Sigmoid colon (tissue), 7 donors: ENCODE measurements around the gene SHF. TPM values are rescaled to one million over a fixed set of nuclear protein-coding genes. Genes with fewer than 3 reads are reported as not detected.

Experiments
- DNase-seq: peaks from one replicate; pipeline ENCODE4 v3.0.0-alpha.2; 2019
- H3K27ac ChIP-seq, 4 donors: fragments of 200-600 bp; sonication (generic); one replicate each; pipeline ENCODE4 v1.5.1; 2016 to 2019; ENCODE audit warnings: mild to moderate bottlenecking in 1 of 4
- H3K27me3 ChIP-seq, 3 donors: fragments of 200-600 bp; sonication (generic); one replicate each; pipeline ENCODE4 v1.5.1; 2019; ENCODE audit warnings: mild to moderate bottlenecking in 1 of 3
- H3K36me3 ChIP-seq, 4 donors: fragments of 200-600 bp; sonication (generic); one replicate each; pipeline ENCODE4 v1.5.1; 2016 to 2019
- H3K4me1 ChIP-seq, 4 donors: fragments of 200-600 bp; sonication (generic); one replicate each; pipeline ENCODE4 v1.5.1; 2017 to 2019
- H3K4me3 ChIP-seq, 4 donors: fragments of 200-600 bp; sonication (generic); one replicate each; pipeline ENCODE4 v1.5.1; 2017 to 2019; ENCODE audit warnings: mild to moderate bottlenecking in 2 of 4, moderate library complexity in 1 of 4
- H3K9me3 ChIP-seq, 4 donors: fragments of 200-600 bp in 3 of 4; sonication (generic) in 3 of 4; one replicate each; pipeline versions ENCODE4 v1.5.1 to v1.6.1; 2013 to 2019
- EP300 ChIP-seq, 4 donors: sonication (generic); formaldehyde crosslinking; IDR thresholded peaks; one replicate each; pipeline ENCODE4 v1.6.1; 2017; ENCODE audit warnings: antibody characterized with exemption in 4 of 4
- POLR2A ChIP-seq, 2 donors: fragments of 450-650 bp; IDR thresholded peaks; one replicate each; pipeline ENCODE4 v1.6.1; 2016; ENCODE audit warnings: antibody characterized with exemption in 2 of 2, mild to moderate bottlenecking in 2 of 2, moderate library complexity in 2 of 2
- POLR2AphosphoS5 ChIP-seq, 4 donors: sonication (generic); formaldehyde crosslinking; IDR thresholded peaks; one replicate each; pipeline ENCODE4 v1.6.1; 2017; ENCODE audit warnings: antibody characterized with exemption in 4 of 4
- WGBS, 2 donors: extraction: QIAGEN DNeasy Blood & Tissue Kit; methylation state at CpG; one replicate each; pipeline ENCODE4 v1.1.7; 2013; 5-methylcytosine and 5-hydroxymethylcytosine counted together
- intact Hi-C: fragments of 100-400 bp; cut with DNase I; formaldehyde crosslinking; loops from one replicate; pipeline ENCODE4 v1.15.1; 2023
- polyA plus RNA-seq, 3 donors: library from polyadenylated mRNA; stranded (reverse); fragments of 200-250 nt; gene quantifications; one replicate each; pipeline ENCODE4 v1.2.3, GENCODE V29; 2013
- total RNA-seq, 4 donors: library from RNA; depleted of rRNA; stranded (reverse); fragments of >200 nt; gene quantifications; one replicate each; pipeline ENCODE4 v1.1.0, GENCODE V29; 2016
- TF ChIP-seq, protein P1 (sequence below), 4 experiments: fragments of 450-650 bp in 3 of 4; fragments of 200-600 bp in 1 of 4; IDR thresholded peaks; one replicate each; pipeline ENCODE4 v1.5.1; 2016 to 2019; ENCODE audit warnings: antibody characterized with exemption in 4 of 4, mild to moderate bottlenecking in 3 of 4, moderate library complexity in 2 of 4
- donor health status: healthy with polysubstance abuse.
- donor health status: Bipolar disorder and iron deficiency.
- donor health status: healthy.

SHF gene
- total and polyA plus RNA-seq, 7 donors, result 3.5 to 28.5 (median 13.2) TPM

DNA sequence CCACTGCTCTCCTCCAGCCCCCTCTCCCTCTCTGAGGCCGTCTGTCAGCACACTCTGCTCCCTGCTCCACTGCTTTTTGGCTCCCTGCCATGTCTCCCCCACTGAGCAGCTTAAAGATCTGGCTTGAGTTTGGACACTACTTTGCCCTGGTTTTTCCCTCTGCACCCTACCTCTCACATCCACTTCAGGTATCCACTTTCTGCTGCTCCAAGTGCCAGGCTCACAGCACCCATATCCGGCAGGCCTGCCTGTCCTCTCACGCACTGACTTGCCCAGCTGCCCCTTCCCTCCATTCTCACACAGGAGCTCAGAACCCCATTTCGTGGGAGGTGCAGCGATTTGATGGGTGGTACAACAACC, 54.2 kb downstream of the SHF start:
- WGBS, 2 donors, result 81 to 85% methylated on average over 5 of the region's 5 CpGs
- H3K27ac ChIP-seq, result no peak overlapping the region
- no peak for DNase-seq
- H3K4me1 ChIP-seq, result peaks cover 0 to 24% (median 20%) of the 10 kb centered on the region in 4 donors
- intact Hi-C loops, result no loop called here
- no peaks in the 10 kb centered on the region for H3K36me3 ChIP-seq
- peaks cover 26 to 75% (median 48%) of the 10 kb centered on the region in 3 donors for H3K27me3 ChIP-seq
- no peaks in the 10 kb centered on the region for H3K9me3 ChIP-seq
- TF ChIP-seq POLR2AphosphoS5 (IDR thresholded peaks at IDR 0.05), result no peak
- no peak for TF ChIP-seq POLR2A (IDR thresholded peaks at IDR 0.05)
- TF ChIP-seq EP300 (IDR thresholded peaks at IDR 0.05), result no peak
- TF ChIP-seq, protein P1, sequence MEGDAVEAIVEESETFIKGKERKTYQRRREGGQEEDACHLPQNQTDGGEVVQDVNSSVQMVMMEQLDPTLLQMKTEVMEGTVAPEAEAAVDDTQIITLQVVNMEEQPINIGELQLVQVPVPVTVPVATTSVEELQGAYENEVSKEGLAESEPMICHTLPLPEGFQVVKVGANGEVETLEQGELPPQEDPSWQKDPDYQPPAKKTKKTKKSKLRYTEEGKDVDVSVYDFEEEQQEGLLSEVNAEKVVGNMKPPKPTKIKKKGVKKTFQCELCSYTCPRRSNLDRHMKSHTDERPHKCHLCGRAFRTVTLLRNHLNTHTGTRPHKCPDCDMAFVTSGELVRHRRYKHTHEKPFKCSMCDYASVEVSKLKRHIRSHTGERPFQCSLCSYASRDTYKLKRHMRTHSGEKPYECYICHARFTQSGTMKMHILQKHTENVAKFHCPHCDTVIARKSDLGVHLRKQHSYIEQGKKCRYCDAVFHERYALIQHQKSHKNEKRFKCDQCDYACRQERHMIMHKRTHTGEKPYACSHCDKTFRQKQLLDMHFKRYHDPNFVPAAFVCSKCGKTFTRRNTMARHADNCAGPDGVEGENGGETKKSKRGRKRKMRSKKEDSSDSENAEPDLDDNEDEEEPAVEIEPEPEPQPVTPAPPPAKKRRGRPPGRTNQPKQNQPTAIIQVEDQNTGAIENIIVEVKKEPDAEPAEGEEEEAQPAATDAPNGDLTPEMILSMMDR (IDR thresholded peaks at IDR 0.05), result no peak
- H3K4me3 ChIP-seq, result no peak overlapping the region

DNA sequence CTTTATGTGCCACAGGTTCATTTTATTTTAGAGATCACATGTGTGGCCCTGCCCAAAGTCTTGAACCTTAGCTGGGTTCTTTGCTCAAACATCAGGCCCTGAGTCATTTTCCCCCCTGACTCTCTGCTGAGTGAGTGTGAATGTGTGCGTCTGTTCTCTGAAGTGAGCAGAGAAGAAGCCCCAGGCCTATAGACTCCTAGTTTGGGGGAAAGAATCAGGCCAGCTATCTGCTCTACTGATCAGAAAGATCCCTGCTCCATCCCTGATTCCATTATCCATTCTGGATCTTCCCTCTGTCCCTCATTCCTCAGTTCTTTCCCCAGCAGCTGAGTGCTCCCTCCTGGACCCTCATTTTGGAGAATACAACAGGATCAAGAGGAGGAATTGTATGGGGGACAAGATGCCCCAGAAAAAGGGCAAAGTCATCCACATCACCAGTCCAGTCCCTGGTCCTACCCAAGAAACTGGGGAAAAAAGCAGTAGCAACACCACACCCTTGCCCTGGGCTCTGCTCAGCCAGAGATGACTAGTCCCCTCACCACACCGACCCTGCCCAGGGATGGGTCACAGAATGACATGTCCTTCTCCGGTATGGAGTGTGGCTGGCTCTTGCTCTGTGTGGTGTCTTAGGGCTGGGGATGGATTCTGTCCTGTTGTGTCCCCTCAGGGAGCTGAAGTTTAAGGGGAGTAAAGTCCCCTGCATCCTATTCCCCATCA, 54.8 kb downstream of the SHF start:
- no peak for DNase-seq
- TF ChIP-seq POLR2A (IDR thresholded peaks at IDR 0.05) (no peak), EP300 (IDR thresholded peaks at IDR 0.05) (no peak), POLR2AphosphoS5 (IDR thresholded peaks at IDR 0.05) (no peak)
- TF ChIP-seq, protein P1 (IDR thresholded peaks at IDR 0.05), result no peak
- H3K27ac ChIP-seq, result no peak overlapping the region
- peaks cover 29 to 75% (median 53%) of the 10 kb centered on the region in 3 donors for H3K27me3 ChIP-seq
- no peaks in the 10 kb centered on the region for H3K36me3 ChIP-seq
- intact Hi-C loops, result no loop called here
- H3K4me3 ChIP-seq, result no peak overlapping the region
- no peaks in the 10 kb centered on the region for H3K9me3 ChIP-seq
- 77 to 80% methylated on average over 3 of the region's 3 CpGs for WGBS, 2 donors
- H3K4me1 ChIP-seq, result peaks cover 0 to 24% (median 20%) of the 10 kb centered on the region in 4 donors

DNA sequence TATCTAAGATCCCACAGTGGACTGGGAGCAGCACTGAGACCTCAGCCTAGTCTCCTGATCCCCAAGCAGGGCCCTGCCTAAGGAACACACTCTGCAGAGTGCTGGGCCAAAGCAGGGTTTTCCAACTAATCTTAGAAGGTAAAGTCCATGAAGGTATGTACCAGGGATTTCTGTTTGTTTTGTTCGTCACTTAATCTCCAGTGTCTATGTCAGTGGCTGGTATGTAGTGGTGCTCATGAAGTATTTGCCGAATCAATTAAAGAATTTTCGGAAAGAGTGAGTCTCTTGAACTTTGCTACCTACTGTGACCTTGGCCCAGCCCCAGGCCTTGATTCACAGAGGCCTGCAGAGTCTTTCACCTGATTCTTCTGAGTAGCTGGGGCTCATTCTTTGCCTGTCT, 56.3 kb downstream of the SHF start:
- 86 to 95% methylated on average over 3 of the region's 3 CpGs for WGBS, 2 donors
- DNase-seq, result no peak
- TF ChIP-seq, protein P1 (IDR thresholded peaks at IDR 0.05), result no peak
- no peak for TF ChIP-seq EP300 (IDR thresholded peaks at IDR 0.05)
- intact Hi-C loops, result no loop called here
- Histone ChIP-seq H3K4me1 (peaks cover 0 to 24% (median 20%) of the 10 kb centered on the region in 4 donors), H3K9me3 (no peaks in the 10 kb centered on the region), H3K27ac (no peak overlapping the region), H3K4me3 (no peak overlapping the region), H3K36me3 (no peaks in the 10 kb centered on the region), H3K27me3 (peaks cover 29 to 79% (median 57%) of the 10 kb centered on the region in 3 donors)

DNA sequence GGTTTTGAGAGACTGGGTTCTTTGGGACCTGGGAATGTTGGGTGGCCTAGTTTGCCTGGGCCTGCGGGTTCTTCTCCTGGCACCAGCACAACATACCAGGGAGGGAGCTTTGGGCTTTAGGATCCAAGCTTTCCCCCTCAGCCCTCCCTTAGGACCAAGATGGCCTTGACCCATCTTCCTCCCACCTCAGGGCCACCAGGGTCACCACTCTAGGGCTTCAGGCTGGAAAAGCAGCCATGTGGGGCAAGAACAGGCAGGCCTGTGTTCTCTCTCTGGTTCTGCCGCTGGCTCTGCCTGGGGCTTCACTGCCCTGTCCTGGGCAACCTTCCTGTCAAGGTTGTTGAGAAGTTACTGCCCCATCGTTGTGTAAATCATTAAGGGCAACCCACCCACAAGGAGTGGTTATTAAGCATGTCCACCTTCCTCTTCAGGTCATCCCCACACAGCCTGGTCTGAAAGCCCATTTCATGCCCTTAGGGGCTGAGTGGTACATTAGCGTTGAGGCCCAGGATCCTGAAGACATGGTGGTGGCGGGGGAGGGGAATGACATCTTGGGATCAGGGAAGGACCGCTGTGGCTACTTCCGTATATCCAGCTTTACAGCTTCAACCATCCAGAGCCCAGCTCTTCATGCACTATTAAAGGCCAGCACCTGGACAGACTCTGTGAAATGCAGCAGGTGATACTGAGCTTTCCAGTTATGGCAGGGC, 57.3 kb downstream of the SHF start:
- WGBS, 2 donors, result 89 to 90% methylated on average over 7 of the region's 7 CpGs
- TF ChIP-seq POLR2A (IDR thresholded peaks at IDR 0.05) (no peak), POLR2AphosphoS5 (IDR thresholded peaks at IDR 0.05) (no peak), EP300 (IDR thresholded peaks at IDR 0.05) (no peak)
- TF ChIP-seq, protein P1 (IDR thresholded peaks at IDR 0.05), result no peak
- Histone ChIP-seq H3K36me3 (no peaks in the 10 kb centered on the region), H3K27ac (no peak overlapping the region), H3K27me3 (peaks cover 29 to 77% (median 50%) of the 10 kb centered on the region in 3 donors), H3K4me3 (peak overlapping the region in 1 of 4 donors; percentile 36), H3K4me1 (peaks cover 0 to 24% (median 19%) of the 10 kb centered on the region in 4 donors), H3K9me3 (no peaks in the 10 kb centered on the region)
- intact Hi-C loops, result no loop called here
- DNase-seq, result no peak
